UCSD-AML1 (cell line): ENCODE measurements around the gene RNF138.
"Not testable (repeated sequence)": the region's sequence is repeated elsewhere in the genome, so short reads cannot be mapped to it uniquely, and the experiment has no call there.

Source experiments
- DNase-seq: peaks from one replicate; lab custom pipeline; 2025; ENCODE audit not compliant: unreplicated experiment; lab: John Stamatoyannopoulos, UW

Gene RNF138

GRCh38 chr18:32167980-32168730 lies 76.5 kb downstream of the RNF138 start:
- no peak for DNase-seq

GRCh38 chr18:32173654-32174053 lies 82.0 kb downstream of the RNF138 start:
- no peak for DNase-seq

GRCh38 chr18:32174719-32175118 lies 83.0 kb downstream of the RNF138 start:
- no peak for DNase-seq

- no peak for DNase-seq
Measured at GRCh38 chr18:32175265-32175664, 83.6 kb downstream of the RNF138 start.

GRCh38 chr18:32176745-32177144 lies 85.1 kb downstream of the RNF138 start:
- DNase-seq = not testable (repeated sequence)

- DNase-seq = no peak
Measured at GRCh38 chr18:32177530-32177929, 85.9 kb downstream of the RNF138 start.
